ENCODE data around the gene MID1.

Gene MID1

GRCh38 chrX:10512258-10512657 lies 108.1 kb downstream of the MID1 start:
- no peak for DNase-seq (ENCODE audit: low spot score)
- TF ChIP-seq CTCF (IDR thresholded peaks at IDR 0.05; ENCODE audit: poor library complexity, severe bottlenecking) = no peak

GRCh38 chrX:10509397-10509796 lies 111.0 kb downstream of the MID1 start:
- H3K36me3 ChIP-seq (ENCODE audit: low read depth) = no peaks in the 10 kb centered on the region
- no peaks in the 10 kb centered on the region for H3K27me3 ChIP-seq (ENCODE audit: insufficient read depth, poor library complexity, severe bottlenecking)
- DNase-seq (ENCODE audit: low spot score) = no peak
- no peak overlapping the region for H3K27ac ChIP-seq (ENCODE audit: poor library complexity, severe bottlenecking)
- no peak for TF ChIP-seq CTCF (IDR thresholded peaks at IDR 0.05; ENCODE audit: poor library complexity, severe bottlenecking)
- peaks cover 14% of the 10 kb centered on the region for H3K4me1 ChIP-seq (ENCODE audit: insufficient read depth, poor library complexity, severe bottlenecking)
- no peak overlapping the region for H3K4me3 ChIP-seq (ENCODE audit: severe bottlenecking)
- no peak for ATAC-seq (ENCODE audit: low read depth)
- H3K9me3 ChIP-seq (ENCODE audit: severe bottlenecking) = no peaks in the 10 kb centered on the region

More at GRCh38 chrX:10512258-10512657, 108.1 kb downstream of the MID1 start:
- Histone ChIP-seq H3K9me3 (ENCODE audit: severe bottlenecking) (no peaks in the 10 kb centered on the region), H3K4me1 (ENCODE audit: insufficient read depth, poor library complexity, severe bottlenecking) (peaks cover 14% of the 10 kb centered on the region), H3K36me3 (ENCODE audit: low read depth) (no peaks in the 10 kb centered on the region), H3K27ac (ENCODE audit: poor library complexity, severe bottlenecking) (peak overlapping the region; percentile 26), H3K4me3 (ENCODE audit: severe bottlenecking) (no peak overlapping the region), H3K27me3 (ENCODE audit: insufficient read depth, poor library complexity, severe bottlenecking) (no peaks in the 10 kb centered on the region)
- no peak for ATAC-seq (ENCODE audit: low read depth)

GRCh38 chrX:10508891-10509290 lies 111.5 kb downstream of the MID1 start:
- Histone ChIP-seq H3K4me1 (ENCODE audit: insufficient read depth, poor library complexity, severe bottlenecking) (peaks cover 14% of the 10 kb centered on the region), H3K4me3 (ENCODE audit: severe bottlenecking) (no peak overlapping the region), H3K27me3 (ENCODE audit: insufficient read depth, poor library complexity, severe bottlenecking) (no peaks in the 10 kb centered on the region), H3K36me3 (ENCODE audit: low read depth) (no peaks in the 10 kb centered on the region), H3K27ac (ENCODE audit: poor library complexity, severe bottlenecking) (no peak overlapping the region), H3K9me3 (ENCODE audit: severe bottlenecking) (no peaks in the 10 kb centered on the region)
- no peak for TF ChIP-seq CTCF (IDR thresholded peaks at IDR 0.05; ENCODE audit: poor library complexity, severe bottlenecking)
- DNase-seq (ENCODE audit: low spot score) = no peak
- ATAC-seq (ENCODE audit: low read depth) = no peak

GRCh38 chrX:10507876-10508275 lies 112.5 kb downstream of the MID1 start:
- no peaks in the 10 kb centered on the region for H3K36me3 ChIP-seq (ENCODE audit: low read depth)
- DNase-seq (ENCODE audit: low spot score) = no peak
- no peak overlapping the region for H3K4me3 ChIP-seq (ENCODE audit: severe bottlenecking)
- peaks cover 14% of the 10 kb centered on the region for H3K4me1 ChIP-seq (ENCODE audit: insufficient read depth, poor library complexity, severe bottlenecking)
- ATAC-seq (ENCODE audit: low read depth) = no peak
- no peak for TF ChIP-seq CTCF (IDR thresholded peaks at IDR 0.05; ENCODE audit: poor library complexity, severe bottlenecking)
- no peak overlapping the region for H3K27ac ChIP-seq (ENCODE audit: poor library complexity, severe bottlenecking)
- H3K27me3 ChIP-seq (ENCODE audit: insufficient read depth, poor library complexity, severe bottlenecking) = no peaks in the 10 kb centered on the region
- no peaks in the 10 kb centered on the region for H3K9me3 ChIP-seq (ENCODE audit: severe bottlenecking)

GRCh38 chrX:10507181-10507580 lies 113.2 kb downstream of the MID1 start:
- Histone ChIP-seq H3K27me3 (ENCODE audit: insufficient read depth, poor library complexity, severe bottlenecking) (no peaks in the 10 kb centered on the region), H3K4me3 (ENCODE audit: severe bottlenecking) (no peak overlapping the region), H3K36me3 (ENCODE audit: low read depth) (no peaks in the 10 kb centered on the region), H3K9me3 (ENCODE audit: severe bottlenecking) (no peaks in the 10 kb centered on the region), H3K27ac (ENCODE audit: poor library complexity, severe bottlenecking) (no peak overlapping the region), H3K4me1 (ENCODE audit: insufficient read depth, poor library complexity, severe bottlenecking) (peaks cover 9% of the 10 kb centered on the region)
- no peak for DNase-seq (ENCODE audit: low spot score)
- ATAC-seq (ENCODE audit: low read depth) = no peak
- TF ChIP-seq CTCF (IDR thresholded peaks at IDR 0.05; ENCODE audit: poor library complexity, severe bottlenecking) = no peak

Data from RWPE2 (cell line).